IPS-NIHi7 (cell line): ENCODE measurements around the gene PAXX.
"Not testable (repeated sequence)": the region's sequence is repeated elsewhere in the genome, so short reads cannot be mapped to it uniquely, and the experiment has no call there.

Experiments used
- DNase-seq: peaks from one replicate; pipeline ENCODE4 v3.0.0; 2012; ENCODE audit warnings: mixed read lengths; ENCODE audit errors: extremely low spot score

PAXX gene

DNA sequence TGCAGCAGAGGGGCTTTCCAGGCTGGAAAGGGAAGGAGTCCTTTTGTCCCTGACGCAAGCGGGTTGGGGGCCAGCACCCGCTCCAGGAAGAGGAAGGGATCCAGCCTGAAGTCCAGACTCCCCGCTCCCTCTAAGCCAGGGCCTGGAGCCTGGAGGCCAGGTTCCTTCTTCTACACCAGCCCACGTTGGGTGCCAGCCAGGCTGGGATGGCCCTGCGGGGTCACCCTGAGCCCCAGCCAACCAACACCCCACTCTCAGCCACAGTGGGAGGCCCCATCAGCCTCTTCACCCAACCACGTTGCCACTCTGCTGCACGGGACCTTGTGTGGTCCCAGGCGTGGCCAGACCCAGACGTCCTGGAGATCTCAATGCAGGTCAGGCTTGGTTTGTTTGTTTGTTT is 40.6 kb downstream of the PAXX start:
- no peak for DNase-seq

DNA sequence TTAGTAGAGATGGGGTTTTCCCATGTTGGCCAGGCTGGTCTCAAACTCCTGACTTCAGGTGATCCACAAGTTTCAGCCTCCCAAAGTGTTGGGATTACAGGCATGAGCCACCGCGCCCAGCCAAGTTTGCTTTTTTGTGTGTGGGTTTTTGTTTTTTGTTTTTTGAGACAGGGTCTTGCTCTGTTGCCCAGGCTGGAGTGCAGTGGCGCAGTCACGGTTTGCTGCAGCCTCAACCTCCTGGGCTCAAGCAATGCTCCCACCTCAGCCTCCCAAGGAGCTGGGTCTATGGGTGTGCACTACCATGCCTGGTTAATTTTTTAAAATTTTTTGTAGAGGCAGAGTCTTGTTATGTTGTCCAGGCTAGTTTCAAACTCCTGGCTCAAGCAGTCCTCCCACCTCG is 41.3 kb downstream of the PAXX start:
- DNase-seq: not testable (repeated sequence)

DNA sequence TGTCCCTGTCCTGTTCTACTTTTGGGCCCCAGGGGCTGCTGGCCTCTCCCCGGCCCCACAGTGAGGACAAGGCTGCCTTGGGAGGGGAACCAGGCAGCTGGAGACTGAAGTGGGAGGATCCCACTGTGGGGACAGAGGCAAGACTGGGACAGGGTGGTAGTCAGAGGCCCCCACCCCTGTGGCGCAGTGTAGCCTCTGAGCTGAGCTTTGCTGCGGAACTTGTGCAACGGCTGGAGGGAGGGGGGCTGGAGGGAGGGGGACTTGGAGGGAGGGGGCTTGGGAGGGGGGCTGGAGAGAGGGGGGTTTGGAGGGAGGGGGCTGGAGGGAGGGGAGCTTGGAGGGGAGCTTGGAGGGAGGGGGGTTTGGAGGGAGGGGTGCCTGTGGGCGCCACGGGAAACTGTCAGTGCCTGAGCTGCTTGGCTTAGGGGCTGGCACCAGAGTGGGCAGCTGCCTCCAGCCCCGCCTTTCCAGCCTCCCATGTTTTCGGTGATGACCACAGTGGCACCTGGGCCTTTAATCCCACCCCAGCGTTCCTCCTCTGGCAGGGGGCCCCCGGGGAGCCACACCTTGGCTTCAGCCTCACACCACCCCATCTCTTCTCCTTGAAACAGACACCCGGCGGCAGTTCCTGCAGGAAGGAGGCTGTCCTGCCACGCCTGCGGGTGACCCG is 42.0 kb downstream of the PAXX start:
- DNase-seq: no peak

DNA sequence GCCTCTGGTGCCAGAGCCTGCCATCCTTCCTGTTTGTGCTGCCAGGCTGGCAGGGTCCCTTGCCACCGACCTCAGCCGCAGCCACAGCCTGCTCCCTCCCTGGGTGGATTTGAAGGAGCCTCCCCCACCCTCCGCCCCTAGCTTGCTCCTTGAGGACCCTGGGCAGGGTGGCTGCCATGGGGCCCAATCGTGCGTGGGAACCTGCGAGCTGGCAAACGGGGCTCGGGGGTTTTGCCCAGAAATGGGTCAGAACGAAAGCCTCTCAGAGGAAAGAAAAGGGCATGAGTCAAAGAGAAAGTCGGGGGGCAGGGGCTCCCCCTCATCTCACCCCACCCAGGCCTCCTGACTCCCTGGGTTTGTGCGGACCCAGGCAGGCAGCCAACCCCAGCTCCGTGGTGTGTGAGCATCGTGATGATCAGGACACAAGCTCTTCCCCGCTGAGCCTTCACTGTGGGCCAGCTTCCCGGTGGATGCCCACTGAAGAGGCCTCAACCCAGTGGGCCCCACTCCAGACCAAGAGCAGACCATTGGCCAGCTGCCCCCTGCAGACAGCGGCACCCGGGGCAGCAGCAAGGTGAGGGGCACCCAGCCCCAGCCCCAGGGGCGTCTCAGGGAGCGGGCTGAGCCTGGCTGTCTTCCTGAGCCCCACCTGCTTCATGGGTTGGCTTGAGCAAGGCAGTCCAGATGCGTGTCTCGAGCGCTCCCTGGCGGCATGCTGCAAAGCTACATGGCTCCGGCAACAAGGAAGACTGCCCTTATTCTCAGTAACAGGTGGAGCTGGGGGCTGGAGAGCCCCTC is 42.7 kb downstream of the PAXX start:
- peak; percentile 93 for DNase-seq

DNA sequence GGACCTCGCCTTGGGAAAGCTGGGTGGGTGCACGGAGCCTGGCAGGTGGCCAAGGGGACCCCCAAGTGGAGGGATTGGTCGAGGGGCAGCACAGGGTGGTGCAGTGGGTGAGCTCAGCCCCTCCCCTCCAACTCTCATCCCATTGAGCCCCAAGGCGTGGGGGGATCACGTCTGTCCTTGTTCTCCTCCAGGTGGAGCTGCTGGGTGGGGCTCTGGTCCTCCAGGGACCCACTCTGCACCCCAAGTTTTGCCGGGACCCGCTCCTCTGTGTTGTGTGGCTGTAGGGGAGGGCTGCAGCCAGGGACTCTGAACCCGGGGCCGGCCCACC is 43.2 kb downstream of the PAXX start:
- DNase-seq: peak; percentile 40

DNA sequence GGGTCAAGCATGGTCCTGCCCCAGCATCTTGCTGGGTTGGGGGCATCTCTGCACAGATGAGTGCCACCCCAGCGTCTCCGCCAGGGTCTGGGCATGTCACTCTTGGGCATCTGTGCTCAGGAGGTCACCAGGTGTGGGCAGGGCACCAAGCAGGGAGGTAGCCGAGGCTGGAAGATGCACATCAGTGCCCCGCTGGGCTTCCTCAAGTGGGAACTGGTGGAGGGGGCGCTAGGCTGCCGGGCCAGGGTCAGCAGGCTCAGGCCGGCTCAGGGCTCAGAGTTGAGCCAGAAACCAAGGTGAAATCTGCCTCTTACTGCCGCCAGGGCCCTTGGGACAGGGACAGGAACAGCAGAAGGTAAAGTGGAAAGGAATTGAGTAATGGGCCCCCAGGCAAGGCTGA is 43.7 kb downstream of the PAXX start:
- no peak for DNase-seq

DNA sequence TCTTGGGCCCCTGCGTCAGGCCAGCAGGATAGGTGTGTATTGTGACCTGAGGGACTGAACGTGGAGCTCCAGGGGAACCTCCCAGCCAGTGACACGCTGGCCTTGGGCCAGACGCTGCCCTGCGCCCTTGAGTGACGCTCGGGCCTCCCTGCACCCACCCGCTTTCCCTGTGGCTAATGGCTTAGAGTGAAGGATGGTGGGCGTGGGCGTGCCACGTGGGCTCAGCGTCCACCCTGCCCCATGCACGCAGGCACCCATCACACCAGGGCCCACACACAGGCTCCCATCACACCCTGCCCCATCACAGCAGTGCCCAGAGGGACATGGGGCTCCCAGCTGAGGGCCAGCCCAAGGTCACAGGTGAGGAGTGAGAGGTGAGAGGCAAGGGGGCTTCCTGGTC is 44.8 kb downstream of the PAXX start:
- DNase-seq: no peak

DNA sequence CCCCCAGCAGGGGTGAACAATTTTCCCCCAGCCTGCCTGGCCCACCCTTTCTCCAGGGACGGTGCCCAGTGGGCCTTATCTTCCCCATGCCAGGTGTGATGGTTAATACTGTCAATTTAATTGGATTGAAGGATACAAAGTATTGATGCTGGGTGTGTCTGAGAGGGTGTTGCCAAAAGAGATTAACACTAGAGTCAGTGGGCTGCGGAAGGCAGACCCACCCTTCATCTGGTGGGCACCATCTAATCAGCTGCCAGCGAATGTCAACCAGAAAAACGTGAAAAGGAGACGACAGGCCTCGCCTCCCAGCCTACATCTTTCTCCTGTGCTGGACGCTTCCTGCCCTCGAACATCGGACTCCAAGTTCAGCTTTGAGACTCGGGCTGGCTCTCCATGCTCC is 45.3 kb downstream of the PAXX start:
- no peak for DNase-seq

DNA sequence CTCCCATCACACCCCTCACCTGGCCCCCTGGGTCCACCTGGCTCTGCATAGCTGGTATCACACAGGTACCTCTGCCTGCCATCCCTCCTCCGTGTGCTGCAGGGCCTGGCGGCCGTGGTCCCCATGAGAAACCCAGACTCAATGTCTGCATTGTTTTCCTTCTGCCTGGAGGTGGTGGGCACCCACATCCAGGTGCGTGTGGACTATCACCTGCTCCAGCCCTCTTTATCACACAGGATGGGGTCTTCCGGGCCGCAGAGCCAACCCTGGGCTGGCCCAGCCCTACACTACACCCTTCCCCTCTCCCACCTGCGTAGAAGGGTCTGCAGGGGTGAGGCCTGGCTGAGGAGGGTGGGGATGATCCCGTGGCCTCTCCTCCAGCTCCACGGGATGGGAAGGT is 46.7 kb downstream of the PAXX start:
- DNase-seq: no peak

DNA sequence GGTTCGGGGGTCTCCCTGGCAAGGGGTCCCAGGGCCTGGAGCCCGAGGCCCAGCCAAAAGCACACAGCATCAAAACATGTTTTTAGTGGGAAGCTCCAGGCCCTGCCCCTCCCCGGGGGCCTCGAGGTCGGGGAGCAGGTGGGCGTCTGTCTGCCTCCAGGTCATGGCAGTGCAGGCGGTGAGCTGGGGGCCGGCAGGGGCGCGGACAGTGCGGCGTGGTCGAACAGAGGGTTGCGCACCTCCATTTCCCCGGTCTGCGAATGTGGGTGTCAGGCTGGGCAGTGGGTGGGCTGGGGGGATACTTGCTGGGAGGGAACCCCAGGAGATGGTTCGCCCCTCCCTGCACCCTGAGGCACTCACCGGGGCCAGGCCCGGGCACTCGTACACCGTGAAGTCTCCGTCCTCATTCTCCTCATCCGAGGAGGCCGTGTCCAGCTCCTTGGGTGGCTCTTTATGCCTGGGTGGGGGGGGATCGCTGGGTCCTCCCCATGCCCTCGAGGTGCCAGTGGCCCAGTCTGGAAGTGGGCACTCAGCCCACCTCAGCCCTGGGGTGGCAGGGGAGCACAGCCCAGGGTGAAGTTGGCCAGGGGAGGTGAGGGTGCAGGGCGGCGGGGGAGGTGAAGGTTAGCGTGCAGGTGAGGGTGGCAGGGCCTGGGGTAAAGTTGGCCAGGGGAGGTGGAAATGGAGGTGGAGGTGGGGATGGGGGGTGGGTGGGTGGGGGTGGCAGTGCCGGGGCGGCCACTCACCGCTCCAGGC is 47.6 kb downstream of the PAXX start:
- DNase-seq: no peak

DNA sequence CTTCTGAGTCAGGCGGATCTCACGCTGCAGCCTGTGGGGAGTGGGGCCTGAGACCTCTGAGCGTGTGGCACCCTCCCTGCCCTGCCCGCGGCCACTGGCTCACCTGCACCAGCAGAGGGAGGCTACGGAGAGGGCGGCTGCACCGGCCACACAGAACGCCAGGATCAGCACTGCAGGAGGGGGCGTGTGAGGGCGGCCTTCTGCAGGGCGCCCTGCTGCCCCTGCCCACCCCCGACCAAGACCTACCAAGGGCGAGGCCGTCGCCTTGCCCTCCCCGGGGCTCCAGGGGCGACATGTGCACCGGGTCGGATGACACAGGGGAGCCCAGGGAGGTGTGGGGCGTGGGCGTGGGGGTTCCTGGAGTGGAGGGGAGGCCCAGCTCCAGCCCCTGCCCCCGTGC is 48.3 kb downstream of the PAXX start:
- no peak for DNase-seq

DNA sequence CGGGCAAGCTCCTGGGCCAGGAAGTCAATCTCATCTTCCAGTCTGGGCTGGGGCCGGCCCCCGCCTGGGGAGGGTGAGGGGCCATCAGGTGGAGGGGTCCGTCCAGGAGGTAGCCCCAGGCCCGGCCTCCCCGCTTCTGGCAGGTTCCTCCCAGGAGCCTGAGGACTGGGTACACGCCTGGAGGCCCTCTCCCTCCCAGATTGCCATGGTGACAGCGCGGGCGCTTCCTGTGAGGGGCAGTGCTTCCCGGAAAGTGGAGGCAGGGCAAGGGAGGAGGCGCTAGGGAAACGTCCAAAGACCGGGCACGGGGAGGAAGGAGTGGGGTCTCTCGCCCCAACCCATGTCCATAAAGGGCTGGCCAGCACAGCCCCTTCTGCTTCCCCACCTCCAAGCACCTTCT is 48.9 kb downstream of the PAXX start:
- no peak for DNase-seq

DNA sequence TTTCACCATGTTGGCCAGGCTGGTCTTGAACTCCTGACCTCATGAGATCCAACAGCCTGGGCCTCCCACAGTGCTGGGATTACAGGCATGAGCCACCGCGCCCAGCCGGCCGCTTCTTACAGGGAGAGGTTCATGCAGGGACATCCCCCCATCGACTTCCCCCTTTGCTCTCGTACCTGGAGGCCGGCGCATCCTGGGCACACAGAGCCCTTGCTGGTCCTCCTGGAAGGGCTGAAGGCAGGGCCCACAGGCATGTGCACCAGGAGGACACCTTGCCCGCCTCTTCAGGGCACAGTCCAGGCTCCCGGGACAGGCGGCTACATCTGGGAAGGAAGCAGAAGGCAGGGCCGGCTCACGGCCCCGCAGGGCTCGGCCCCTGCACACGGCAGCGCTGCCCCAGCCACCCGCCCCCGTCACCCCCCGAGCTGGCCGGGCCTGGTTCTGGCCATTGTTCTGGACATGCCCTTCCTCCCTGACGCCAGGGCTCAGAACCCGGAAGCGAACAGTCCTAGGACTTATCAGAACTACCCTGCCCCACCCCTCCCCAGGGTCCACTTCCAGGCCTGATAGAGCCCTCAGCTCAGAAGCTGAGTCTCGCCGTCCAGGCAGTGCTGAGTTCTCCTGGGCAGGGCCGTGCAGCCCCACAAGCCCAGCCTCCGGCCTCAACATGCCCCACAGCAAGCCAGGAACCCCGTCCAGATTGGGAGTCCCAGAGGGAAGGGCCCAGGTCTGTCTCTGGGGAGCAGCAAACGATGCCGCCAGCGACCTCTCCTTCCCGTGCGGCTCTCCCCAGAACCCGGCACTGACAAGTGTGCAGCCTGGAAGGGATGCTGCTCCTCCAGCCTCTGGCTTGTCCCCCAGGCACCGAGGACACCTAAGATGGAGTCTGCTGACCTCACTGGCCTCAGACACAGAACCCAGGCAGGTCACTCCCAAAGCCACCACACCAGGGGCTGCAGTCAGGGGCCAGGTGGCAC is 50.8 kb downstream of the PAXX start:
- DNase-seq: no peak
